Right forelimb (tissue), 1 donor: Measurements from ENCODE around the gene ARSG.
"Not testable (repeated sequence)": the region's sequence is repeated elsewhere in the genome, so short reads cannot be mapped to it uniquely, and the experiment has no call there.

Experiments used
- DNase-seq: peaks from one replicate; pipeline ENCODE4 v3.0.0-alpha.2; 2018

Gene ARSG

GRCh38 chr17:68399638-68400403, 108.5 kb downstream of the ARSG start:
- DNase-seq = no peak

DNA sequence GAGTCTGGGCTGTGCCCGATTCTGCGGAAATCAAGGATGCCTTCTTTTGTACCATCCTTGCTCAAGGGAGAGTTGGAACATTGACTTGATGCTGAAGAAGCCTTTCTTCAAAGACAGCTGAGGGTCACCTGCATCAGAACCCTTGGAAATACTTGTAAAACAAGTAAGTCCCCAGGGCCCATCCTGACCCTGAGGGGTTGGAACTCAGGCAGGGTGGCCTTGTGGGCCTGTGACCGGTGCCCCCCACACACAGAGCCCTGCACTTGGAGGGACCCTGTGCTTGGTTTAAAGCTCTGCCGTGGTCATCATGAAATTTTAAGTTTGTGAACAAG, 109.1 kb downstream of the ARSG start:
- no peak for DNase-seq

DNA sequence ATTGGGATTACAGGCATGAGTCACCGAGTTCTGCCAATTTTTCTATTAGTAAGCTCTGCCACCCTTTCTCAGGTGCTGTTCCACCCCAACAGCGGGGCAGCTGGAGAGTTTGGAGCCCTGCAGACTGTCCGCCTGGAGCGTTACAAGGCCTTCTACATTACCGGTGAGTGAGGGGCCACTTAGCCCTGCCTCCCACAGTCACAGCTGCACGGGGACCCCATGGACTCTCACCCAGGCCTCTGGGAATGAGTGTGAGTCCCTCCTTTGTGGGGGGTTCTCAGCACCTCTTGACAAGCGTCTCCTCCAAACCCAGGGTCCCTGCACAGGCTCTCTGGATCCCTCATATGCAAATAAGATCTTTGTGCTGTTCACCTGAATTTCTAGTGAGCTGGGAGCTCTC, 110.0 kb downstream of the ARSG start:
- no peak for DNase-seq

DNA sequence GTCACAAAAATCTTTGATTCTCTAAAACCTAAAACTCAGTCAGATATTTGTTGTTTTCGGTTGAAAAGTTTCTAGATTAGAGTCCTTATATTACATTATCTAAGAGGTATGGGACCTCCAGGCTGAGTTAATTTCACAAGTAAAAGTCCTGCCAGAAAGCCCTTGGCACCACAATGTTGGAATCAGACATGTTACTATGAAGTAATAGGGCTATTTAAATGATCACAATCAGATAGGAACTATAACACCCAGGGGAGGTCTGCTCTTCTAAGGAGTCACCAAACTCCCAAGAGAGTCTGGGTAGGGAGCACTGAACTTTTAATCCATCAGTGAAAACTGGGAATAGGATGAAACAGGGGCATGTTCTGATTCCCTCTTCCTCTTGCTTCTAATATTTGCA, 111.8 kb downstream of the ARSG start:
- DNase-seq = no peak

DNA sequence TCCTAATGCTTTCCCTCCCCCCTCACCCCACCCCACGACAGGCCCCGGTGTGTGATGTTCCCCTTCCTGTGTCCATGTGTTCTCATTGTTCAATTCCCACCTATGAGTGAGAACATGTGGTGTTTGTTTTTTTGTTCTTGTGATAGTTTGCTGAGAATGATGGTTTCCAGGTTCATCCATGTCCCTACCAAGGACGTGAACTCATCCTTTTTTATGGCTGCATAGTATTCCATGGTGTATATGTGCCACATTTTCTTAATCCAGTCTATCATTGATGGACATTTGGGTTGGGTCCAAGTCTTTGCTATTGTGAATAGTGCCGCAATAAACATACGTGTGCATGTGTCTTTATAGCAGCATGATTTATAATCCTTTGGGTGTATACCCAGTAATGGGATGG, 112.5 kb downstream of the ARSG start:
- not testable (repeated sequence) for DNase-seq

GRCh38 chr17:68407656-68408055, 116.4 kb downstream of the ARSG start:
- not testable (repeated sequence) for DNase-seq

DNA sequence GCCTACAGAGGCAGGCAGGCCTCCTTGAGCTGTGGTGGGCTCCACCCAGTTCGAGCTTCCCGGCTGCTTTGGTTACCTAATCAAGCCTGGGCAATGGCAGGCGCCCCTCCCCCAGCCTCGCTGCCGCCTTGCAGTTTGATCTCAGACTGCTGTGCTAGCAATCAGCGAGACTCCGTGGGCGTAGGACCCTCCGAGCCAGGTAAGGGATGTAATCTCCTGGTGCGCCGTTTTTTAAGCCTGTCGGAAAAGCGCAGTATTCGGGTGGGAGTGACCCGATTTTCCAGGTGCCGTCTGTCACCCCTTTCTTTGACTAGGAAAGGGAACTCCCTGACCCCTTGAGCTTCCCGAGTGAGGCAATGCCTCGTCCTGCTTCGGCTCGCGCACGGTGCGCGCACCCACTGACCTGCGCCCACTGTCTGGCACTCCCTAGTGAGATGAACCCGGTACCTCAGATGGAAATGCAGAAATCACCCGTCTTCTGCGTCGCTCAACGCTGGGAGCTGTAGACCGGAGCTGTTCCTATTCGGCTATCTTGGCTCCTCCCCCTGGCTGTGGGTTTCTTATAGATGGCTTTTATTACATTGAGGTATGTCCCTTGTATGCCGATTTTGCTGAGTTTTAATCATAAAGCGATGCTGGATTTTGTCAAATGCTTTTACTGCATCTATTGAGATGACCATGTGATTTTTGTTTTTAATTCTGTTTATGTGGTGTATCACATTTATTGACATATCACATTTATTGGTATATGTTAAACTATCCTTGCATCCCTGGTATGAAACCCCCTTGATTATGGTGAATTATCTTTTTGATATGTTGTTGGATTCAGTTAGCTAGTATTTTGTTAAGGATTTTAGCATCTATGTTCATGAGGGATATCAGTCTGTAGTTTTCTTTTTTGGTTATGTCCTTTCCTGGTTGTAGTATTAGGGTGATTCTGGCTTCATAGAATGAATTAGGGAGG, 122.6 kb downstream of the ARSG start:
- not testable (repeated sequence) for DNase-seq

DNA sequence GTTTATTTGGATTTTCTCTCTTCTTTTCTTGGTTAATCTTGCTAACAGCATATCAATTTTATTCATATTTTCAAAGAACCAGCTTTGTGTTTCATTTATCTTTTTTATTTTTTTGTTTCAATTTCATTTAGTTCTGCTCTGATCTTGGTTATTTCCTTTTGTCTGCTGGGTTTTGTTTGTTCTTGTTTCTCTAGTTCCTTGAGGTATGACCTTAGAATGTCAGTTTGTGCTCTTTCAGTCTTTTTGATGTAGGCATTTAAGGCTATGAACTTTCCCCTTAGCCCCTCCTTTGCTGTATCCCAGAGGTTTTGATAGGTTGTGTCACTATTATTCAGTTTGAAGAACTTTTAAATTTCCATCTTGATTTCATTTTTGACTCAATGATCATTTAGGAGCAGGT, 123.6 kb downstream of the ARSG start:
- not testable (repeated sequence) for DNase-seq

GRCh38 chr17:68417317-68417716, 126.0 kb downstream of the ARSG start:
- DNase-seq = no peak

DNA sequence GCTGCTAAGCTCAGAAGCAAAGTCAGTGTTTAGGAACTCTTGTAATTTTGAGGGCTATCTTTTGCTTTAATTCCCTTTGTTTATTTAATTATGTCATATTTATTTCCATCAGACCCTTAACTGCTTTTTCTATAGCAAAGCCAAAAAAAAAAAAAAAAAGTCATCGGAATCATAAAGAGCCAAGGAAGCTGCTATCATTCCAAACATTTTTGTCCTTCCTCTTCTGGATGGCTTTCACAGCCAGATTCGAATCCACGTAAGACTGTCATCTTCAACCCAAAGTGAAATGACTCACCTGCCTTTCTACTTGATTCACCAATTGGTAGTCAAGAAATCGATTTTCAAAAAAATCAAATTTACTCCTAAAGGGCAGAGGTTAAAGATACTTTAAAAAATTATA, 127.6 kb downstream of the ARSG start:
- DNase-seq = no peak

DNA sequence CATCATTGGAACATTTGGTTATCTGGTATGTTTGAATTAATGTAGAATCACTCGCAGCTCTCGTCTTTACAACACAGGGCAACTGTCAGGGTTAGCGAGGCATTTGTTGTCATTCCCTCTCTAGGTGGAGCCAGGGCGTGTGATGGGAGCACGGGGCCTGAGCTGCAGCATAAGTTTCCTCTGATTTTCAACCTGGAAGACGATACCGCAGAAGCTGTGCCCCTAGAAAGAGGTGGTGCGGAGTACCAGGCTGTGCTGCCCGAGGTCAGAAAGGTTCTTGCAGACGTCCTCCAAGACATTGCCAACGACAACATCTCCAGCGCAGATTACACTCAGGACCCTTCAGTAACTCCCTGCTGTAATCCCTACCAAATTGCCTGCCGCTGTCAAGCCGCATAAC, 128.8 kb downstream of the ARSG start:
- DNase-seq = no peak

- no peak for DNase-seq
These were observed 130.2 kb downstream of the ARSG start for GRCh38 chr17:68421486-68421885.

DNA sequence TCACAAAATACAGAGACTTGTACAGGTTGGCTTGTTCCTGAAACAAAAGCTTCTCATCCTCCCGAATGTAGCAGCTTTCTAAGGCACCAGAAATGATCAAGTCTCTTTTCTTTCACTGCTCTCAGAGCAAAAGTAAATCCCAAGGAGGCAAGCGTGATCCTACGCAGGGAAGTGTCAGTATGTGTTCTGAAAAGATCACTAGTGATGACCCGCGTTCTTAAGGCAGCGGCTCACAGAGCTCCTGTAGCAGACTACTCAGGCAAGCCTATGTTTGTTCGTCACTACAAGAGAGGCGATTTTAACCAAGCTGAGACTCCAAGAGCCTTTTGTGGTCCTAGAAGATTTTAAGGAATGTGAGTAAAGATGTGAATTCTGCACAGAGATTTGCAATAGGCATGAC, 131.5 kb downstream of the ARSG start:
- no peak for DNase-seq

DNA sequence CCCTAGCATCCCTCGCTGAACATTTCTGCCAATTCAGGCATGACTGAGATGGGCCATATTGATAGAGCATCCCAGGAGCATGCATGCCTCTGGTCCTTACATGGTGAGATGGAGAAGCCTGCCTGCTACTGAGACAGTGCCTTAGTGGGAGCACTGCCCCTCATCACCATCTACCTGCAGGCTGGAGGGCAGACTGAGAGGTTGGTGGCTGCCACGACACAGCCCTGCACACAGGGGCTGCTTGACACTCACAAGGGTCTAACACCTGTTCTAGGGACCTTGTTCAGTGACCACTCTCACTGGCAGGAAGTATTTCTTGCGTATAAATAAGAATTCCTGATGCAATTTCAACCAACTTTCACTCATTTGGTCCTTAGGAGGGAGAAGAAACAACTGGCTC, 132.0 kb downstream of the ARSG start:
- no peak for DNase-seq

DNA sequence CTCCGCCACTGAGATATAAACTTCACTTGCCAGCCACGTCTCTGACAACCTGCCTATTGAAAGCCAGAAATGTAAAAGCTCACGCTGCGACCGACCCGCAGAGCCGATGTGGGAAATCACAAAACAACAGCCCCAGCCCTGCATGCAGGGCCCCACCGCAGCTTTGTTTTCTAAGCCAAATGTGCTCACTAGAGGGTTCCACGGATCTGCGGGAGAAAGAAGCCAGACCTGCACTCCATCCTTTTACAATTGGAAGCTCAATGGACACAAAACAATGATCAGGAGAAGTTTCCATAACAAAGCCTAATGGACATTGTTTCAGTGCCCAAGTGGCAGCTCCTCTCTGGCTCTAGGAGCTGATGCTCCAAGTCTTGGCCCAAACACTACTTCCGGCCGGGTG, 132.9 kb downstream of the ARSG start:
- no peak for DNase-seq

- no peak for DNase-seq
These were observed 133.6 kb downstream of the ARSG start for GRCh38 chr17:68424861-68425260.

- DNase-seq = no peak
These were observed 134.7 kb downstream of the ARSG start for GRCh38 chr17:68425979-68426378.

DNA sequence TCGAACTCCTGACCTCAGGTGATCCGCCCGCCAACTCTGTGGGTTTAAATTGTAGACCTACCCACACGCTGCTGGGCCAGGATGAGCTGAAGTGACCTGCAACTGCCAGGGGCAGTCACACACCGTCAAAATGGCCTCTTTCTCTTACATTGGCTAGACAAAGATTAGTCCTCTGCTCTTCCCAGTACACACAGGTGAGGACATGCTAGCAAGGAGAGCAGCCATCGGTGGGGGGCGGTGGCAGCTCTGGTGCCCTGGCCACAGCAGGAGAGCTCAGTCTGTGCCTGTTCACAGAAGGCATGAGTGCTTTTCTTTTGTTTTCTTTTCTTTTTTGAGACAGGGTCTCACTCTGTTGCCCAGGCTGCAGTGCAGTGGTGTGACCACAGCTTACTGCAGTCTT, 136.3 kb downstream of the ARSG start:
- no peak for DNase-seq

GRCh38 chr17:68428498-68429172, 137.3 kb downstream of the ARSG start:
- no peak for DNase-seq

DNA sequence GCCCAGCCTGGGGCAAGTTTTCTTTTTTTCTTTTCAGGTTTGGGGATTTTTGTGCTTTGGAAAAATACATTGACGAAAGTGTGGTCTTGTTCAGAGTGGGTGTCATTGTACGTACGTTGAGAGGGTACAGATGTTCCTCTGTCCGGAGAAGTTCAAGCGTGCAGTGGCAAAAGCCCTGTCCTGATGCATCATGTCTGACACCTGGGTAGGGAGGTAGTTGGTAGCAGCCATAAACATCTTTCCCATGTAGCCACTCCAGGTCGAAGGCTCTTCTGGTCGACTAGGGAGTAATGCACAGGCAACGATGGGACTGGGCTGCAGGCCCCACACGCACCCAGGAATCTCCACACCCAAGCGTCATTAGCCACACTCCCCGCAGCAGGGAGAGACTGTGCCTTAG, 138.6 kb downstream of the ARSG start:
- DNase-seq = no peak

GRCh38 chr17:68431045-68431608, 139.8 kb downstream of the ARSG start:
- no peak for DNase-seq

GRCh38 chr17:68431661-68432071, 140.4 kb downstream of the ARSG start:
- DNase-seq = no peak
